Measurements from ENCODE around the gene BTG2.
"Not testable (repeated sequence)": the region's sequence is repeated elsewhere in the genome, so short reads cannot be mapped to it uniquely, and the experiment has no call there.

BTG2 gene

GRCh38 chr1:203295796-203296195, 9.5 kb upstream of the BTG2 start:
- no peak for ATAC-seq

DNA sequence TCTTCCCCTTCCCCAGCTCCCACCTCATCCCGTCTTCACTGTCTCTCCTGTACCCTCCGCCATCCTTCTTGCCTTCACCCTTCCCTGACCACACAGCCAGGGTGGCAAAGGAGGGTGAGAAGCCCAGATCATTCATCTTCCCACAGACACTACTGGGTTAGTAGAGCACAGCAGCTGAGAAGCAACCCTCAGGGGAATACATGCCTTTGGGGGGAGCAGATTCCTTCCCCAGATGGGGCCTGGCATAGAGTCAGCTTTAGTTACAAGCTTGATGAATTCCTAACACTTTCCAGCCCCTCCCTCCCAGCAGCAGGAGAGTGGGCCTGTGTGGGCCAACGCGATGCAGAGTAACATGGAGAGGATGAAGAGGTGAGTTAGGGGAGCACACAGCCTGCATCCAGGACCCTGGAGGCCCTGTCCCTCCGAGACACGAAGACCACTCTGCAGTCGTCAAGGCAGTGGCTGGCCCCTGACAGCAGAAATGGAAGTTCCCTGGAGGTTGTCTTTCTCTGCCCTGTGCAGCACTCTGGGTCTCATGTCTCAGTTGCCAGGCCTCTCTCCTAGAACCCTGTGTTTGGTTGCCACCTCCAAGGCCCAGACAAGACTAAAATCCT, 8.8 kb upstream of the BTG2 start:
- ATAC-seq, result no peak

DNA sequence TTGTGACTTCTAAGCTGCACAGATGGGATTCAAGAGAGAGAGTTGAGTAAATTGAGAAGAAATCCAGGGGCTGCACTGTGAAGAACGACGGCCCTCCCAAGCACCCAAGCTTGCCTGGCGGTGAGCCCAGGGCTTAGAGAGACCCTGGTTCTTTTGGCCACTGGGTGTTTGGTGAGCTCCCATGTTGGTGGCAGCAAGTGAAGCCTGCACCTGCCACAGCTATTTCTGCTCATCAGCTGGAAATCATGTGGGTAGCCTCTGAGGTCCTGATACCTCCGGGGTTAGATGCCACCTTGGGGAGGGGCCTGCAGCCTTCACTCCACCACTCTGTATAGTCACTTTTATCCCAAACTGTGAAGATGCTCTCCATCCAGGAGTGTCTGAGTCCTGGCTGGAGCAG, 6.2 kb upstream of the BTG2 start:
- no peak for ATAC-seq

DNA sequence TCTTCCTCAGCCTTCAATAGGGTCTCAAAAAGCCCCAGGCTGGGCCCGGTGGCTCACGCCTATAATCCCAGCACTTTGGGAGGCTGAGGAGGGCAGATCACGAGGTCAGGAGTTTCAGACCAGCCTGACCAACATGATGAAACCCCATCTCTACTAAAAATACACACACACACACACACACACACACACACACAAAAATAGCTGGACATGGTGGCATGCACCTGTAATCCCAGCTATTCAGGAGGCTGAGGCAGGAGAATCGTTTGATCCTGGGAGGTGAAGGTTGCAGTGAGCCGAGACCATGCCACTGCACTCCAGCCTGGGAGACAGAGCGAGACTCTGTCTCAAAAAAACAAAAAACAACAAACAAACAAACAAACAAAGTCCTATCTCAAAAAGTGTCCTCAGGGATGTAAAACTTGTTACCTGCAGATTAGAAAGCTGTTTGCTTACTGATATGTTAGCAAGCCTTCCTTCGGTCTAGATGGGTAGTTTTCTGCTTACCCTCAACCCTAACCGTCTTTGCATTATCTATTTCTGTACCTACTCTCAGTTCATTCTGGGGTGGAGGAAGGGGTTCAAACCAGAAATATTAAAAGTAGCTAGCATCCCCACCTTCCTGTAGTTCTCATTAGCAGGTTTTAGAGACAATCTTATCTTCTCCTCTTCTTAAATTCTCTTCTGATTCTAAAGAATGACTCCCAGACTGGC, 5.4 kb upstream of the BTG2 start:
- ATAC-seq, result not testable (repeated sequence)

DNA sequence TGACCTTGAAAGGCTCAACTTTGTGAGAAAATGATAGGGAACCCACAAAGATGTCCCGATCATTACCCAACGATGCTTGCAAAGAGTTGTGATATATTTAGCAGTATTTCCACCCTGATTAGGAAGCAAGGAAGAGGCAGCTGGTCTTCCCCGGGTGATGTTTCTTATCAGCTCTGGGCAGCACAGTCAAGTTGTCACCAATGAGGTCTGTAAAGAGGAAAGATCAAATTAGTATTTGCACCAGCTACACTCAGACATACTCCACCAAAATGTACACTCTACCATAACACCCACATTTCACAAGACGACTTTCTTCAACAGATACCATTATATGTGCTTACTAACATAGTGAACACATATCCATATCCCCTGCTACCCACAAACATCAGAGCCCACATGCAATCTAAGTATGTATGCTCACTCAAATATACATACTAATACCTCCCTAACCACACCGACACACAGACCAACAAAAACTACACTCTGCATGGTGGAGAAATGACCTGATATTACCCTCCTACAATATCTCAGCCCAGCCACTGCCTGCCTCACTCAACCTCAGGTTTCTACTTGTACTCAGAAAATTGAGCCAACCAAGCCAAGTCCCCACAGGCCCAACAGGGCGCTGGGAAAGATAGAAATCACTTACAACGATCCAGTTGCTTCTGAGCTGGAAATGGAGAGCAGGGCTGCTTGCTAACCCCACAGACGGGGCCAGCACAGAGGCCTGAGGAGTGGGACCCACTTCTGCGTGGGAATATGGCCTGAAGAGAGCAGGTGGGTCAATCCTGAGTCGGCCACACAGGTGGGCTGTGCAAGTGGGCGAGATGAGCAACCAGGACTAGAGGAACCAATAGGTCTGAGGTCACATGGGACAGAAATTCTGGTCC, 4.6 kb upstream of the BTG2 start:
- peak in 1 of 2 donors; percentile 9 for ATAC-seq

GRCh38 chr1:203301331-203301668, 4.0 kb upstream of the BTG2 start:
- ATAC-seq, result no peak

DNA sequence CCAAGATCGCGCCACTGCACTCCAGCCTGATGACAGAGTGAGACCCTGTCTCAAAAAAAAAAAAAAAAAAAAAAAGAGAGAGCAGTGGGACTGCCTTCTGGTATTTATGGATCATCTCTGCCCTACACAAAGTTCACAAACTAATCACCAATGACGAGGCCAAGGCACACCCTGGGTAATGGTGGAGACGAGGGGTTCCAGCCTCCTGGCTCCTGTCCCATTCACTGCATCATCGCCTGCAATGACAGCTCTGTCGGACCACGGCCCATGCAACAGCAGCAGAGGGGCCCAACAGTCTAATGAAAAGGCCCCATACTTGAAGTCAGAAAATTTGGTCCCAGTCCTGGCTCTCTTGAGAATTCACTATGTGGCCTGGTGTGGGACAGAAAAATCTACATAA, 2.9 kb upstream of the BTG2 start:
- no peak for ATAC-seq

DNA sequence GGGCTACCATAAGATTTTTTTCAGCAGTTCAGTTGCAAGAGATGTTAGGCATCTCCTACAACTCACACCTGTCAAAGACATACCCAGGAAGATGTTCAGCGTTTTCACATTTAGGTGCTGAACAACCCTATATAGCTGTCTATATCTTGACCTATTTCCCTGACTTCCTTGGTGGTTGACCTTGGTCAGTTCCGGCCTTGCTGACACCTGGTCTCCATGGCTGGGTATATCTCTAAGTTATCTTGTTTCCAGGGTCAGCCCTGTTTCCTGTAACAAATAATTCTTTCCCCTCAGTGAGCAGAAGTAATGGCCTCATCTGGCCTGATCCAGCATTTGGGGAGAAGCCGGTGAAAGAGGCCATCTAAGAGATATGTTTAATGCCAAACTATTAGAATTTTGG, 2.4 kb upstream of the BTG2 start:
- ATAC-seq, result no peak

DNA sequence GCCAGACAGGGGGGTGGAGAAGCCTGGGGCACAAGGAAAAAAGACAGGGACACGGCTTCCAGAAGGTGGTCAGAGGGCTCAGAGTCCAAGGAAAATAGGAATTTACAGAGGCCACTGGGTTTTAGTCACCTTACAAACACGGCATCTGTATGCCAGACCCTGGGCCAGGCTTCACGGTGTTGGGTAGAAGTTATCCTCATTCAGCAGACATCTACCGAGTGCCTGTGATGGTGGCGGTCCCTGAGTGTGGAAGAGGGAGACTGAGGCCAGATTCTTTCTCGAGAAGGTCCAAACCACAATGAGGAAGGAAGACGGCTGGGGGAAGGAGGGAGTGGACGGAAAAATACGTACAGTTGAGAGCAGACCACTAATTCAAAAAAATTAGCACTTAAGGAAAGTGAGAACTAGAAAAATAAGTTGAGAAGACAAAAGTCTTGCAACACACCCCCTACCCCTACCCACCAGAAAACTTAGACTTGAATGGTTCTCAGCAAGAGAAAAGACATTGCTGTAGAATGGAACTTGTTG, 864 bp upstream of the BTG2 start:
- no peak for ATAC-seq

DNA sequence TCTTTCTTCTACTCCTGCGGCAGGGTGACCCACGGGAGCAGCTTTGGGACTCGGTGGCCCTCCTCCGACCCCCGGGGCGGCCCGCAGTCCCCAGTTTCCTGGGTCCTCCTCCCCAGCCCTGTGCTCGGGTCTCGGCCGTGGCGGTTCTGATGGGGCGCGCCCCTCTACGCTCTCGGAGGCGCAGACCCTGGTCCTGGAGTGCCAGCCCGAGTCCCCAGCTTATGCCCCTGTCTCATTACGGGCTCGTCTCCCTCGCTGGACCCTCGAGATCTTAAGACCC, 430 bp downstream of the BTG2 start:
- peak; percentile 4 to 15 for ATAC-seq

GRCh38 chr1:203306089-203306964, 1.0 kb downstream of the BTG2 start:
- no peak for ATAC-seq

- no peak for ATAC-seq
Observed at GRCh38 chr1:203306965-203307541, 1.7 kb downstream of the BTG2 start.

DNA sequence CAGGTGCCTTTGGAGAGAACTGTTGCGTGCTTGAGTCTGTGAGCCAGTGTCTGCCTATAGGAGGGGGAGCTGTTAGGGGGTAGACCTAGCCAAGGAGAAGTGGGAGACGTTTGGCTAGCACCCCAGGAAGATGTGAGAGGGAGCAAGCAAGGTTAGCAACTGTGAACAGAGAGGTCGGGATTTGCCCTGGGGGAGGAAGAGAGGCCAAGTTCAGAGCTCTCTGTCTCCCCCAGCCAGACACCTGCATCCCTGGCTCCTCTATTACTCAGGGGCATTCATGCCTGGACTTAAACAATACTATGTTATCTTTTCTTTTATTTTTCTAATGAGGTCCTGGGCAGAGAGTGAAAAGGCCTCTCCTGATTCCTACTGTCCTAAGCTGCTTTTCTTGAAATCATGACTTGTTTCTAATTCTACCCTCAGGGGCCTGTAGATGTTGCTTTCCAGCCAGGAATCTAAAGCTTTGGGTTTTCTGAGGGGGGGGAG, 2.4 kb downstream of the BTG2 start:
- ATAC-seq, result no peak

GRCh38 chr1:203308328-203308922, 3.1 kb downstream of the BTG2 start:
- ATAC-seq, result no peak

- no peak for ATAC-seq
Observed at GRCh38 chr1:203308923-203309331, 3.6 kb downstream of the BTG2 start.

DNA sequence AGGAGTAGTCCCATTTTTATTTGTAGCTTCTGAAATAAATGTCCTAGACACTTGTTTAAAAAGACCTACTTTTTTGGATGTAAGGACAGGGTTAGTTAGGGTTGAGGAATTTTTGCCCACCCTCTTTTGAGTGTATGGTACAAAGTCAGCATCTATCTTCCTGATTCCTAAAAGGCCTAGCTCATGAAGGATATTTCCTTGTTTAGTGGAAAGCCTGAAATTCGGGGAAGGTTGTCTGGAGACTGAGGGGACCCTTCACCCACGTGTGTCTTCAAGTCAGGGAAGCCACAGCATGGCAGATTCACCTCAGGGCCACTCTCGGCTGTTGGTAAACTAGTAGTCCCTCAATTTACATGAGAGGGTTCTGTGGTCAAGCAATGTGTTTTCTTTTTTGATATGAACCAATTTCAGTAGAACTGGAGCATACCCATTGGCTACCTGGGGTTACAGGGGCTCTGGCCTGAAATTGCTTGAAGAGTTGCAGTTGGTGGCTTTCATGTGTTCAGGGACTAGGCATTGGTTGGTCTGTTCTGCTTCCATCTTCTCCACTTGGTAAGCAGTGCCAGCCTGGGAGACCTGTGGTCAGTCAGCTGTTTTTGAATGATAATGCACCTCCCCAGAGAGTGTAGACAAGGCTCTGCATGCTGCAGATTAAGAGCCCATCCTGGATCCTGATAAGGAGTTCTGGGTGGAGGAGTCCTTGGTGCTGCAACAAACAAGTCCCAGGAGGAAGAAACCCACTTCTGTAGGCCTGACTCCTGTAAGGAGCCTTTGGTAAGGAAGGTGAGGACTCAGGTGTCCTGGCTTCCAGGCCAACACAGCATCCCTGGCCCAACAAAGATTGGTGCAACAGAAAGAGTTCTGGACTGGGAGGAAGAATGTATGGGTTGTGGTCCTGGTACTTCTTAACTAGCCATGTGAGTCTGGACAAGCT, 6.3 kb downstream of the BTG2 start:
- ATAC-seq, result no peak

- ATAC-seq, result not testable (repeated sequence)
Observed at GRCh38 chr1:203314025-203314759, 8.9 kb downstream of the BTG2 start.

DNA sequence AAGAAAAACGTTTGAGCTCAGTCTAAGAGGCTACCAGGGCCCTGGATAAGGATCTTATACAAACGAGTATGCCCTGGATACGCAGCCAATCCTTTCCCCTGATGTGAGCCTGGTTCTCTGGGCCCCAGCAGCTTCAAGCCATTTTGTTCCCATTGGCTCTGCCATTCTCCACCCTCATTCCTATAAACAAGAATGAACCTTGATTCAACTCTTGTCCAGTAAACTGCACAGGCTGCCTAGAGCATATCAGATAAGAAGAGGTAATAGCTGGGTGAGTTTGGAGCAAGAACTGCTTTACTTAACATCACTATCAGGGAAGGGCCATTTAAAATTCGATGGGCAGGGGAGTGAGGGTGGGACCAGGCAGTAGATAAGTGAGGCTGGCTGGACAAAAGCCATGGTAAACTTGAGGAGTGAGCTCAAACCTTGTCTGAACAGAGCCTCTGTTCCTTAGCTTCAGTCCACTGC, 11.3 kb downstream of the BTG2 start:
- no peak for ATAC-seq

- no peak for ATAC-seq
Observed at GRCh38 chr1:203317429-203318228, 12.3 kb downstream of the BTG2 start.

Data from activated CD4-positive, CD25-positive, alpha-beta regulatory T cell treated with anti-CD3 and anti-CD28 coated beads, Interleukin-2, amount 50 U/mL, for 24 hours (primary cell).